ENCODE results near the gene TTC1.
"Not testable (repeated sequence)": the region's sequence is repeated elsewhere in the genome, so short reads cannot be mapped to it uniquely, and the experiment has no call there.

TTC1 gene

GRCh38 chr5:160044391-160044804 is 35.5 kb downstream of the TTC1 start:
- DNase-seq, result no peak

DNA sequence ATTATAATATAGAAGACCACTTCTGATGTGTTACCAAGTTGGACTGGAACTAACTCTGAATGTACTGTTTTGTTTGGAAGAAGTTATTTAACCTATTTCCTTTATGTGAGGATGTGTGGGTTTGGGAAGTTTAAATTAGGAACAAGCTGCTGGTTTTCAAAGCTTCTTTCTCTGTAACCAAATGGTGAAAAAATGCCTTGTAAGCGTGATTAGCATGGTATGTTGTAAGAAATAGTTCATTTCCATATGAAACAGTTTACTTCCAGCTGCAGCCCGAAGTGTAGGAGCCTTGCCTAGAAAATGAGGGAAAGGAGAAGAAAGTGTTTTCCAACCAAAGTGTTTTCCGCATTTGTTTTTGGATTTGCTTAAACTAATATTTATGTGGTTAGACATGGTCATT is 36.0 kb downstream of the TTC1 start:
- DNase-seq, result no peak

DNA sequence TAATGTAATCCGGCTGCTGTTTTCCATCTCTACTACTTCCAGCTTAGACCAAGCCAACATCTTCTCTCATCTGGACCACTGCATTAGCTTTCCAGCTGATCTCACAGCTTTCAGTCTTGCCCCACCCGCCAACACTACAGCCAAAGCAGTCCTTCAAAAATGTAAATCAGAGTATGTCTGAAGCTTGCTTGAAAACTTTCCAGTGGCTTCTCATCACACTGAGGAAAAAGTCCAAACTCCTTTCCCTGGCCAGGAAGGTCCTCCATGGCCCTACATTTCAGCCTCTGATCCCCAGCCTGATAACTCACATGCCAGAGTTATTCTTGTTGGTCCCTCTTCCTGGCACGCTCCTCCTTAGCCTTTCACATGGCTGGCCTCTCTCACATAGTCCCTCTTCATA is 38.5 kb downstream of the TTC1 start:
- DNase-seq, result no peak

GRCh38 chr5:160048131-160048530 is 39.2 kb downstream of the TTC1 start:
- no peak for DNase-seq

- DNase-seq, result no peak
These were observed 40.2 kb downstream of the TTC1 start for GRCh38 chr5:160049099-160049498.

- no peak for DNase-seq
These were observed 45.1 kb downstream of the TTC1 start for GRCh38 chr5:160054047-160054446.

DNA sequence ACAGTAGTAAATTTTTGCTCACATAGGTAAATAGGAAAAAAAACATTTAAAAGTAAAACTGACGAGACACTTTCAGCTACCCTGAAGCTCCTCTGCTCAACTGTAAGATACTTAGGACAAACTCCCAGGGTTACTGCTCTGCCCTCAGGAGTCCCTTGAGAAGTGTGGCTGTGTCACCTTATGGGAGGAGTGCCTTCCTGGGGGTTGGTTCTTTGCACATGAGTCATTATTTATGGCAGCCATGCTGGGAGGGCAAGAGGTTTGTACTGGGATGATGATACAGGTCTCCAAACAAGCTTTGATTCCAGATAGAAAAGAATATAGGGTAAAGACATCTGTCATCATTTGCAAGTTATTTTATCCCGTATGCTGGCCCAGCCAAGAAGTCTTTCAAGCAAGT is 45.9 kb downstream of the TTC1 start:
- DNase-seq, result no peak

- no peak for DNase-seq
These were observed 48.3 kb downstream of the TTC1 start for GRCh38 chr5:160057256-160057655.

DNA sequence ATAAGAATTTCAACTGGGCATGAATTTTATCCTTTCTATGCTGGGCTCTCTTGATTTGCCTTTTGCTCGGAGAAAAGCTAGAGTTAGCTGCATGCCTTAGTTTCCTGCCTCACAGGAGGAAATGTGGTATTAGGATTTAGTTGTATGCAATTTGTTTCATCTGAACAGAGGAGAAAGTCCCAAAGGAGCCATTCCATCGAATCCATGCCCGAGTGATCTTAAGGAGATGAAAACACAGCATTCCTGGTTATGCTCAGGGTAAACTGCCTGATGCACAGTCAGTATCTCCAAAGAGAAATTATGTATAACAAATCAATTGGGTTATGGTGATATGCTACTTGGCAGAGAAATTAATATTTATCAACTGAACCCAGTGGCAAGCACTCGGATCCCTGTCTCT is 51.1 kb downstream of the TTC1 start:
- no peak for DNase-seq

DNA sequence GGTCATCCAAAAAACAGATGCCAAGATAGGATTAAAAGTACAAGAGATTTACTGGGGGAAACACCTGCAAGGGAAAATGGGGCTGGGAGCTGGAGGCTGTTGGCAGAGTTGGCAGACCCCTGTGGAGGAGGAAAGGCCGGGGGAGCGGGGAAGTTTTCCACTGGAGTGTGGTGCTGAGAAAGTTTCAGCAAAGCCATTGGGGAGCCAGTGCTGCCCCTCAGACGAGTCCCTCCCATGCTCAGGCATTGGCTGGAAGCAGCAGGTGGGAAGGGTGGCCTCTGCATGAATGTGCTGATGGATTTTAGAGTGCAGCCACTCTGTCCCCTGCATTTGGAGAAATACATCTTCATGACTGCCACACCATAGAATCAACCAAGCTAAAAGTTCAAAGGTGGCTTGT is 52.8 kb downstream of the TTC1 start:
- DNase-seq, result no peak

- DNase-seq, result no peak
These were observed 55.5 kb downstream of the TTC1 start for GRCh38 chr5:160064417-160064810.

DNA sequence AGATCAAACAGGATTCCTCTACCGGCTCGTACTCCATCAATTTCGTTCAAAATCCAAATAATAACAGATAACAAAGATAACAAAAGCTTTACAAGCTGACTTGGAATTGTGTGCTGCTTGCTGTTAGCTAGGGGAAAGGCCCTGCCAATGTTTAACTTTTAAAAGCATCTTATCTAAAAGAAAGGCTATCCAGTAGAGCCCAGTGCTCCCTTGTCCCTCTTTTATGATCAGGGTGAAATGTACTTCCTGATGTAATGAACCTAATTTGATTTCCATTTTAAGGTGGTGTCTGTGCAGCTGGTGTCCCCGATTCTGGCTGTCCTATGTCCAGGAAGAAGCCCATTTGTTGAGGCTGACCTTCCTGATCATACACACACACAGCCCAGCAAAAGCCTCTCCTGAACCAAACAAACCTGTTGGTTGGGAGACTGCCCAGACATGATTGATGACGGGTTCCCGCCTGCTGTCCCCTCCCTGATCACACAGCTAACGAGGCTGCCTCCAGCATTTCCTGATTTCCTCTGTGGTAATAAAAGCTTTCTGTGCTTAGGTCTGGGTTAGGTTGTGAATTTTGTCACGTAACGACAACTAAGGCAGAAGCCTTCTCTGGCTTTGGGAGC is 56.2 kb downstream of the TTC1 start:
- no peak for DNase-seq

GRCh38 chr5:160069120-160069519 is 60.2 kb downstream of the TTC1 start:
- not testable (repeated sequence) for DNase-seq

DNA sequence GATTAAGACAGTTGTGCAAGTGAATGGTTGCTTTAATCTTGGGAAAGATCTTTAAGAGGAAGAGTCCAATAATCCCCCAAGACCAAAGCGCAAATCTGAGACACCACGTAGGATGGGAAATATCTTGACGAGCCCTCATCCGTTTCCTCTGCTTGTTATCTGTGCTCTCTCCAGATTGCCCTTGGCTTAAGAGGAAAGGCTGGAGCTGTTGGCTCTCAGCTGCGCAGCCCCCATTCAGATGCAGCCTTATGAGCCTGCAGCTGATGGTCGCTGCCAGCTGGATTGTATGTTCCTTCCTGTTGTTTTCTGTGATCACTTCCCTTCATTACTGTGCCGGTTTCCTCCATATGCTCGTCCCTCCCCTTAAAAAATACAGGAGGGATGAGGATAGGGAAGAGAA is 62.6 kb downstream of the TTC1 start:
- DNase-seq, result no peak

DNA sequence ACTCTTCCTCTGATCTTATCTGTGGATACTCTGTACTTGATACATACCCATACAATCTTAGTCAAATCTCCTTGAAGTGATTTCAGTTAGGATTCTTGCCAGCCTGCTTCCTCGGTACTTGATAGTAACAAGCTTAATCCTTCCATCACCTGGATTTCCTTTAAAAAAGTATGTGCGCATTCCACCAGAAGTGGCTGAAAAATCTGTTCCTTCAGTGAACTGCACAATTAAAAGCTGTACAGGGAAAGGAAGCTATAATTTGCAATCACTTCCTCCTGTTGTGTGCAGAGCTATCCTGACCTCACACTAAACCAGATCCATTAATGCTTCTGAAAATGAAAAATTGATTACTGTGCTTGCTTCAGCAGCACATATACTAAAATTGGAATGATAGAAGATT is 63.0 kb downstream of the TTC1 start:
- DNase-seq, result no peak

- DNase-seq, result no peak
These were observed 66.1 kb downstream of the TTC1 start for GRCh38 chr5:160075073-160075472.

GRCh38 chr5:160076997-160077396 is 68.1 kb downstream of the TTC1 start:
- no peak for DNase-seq

DNA sequence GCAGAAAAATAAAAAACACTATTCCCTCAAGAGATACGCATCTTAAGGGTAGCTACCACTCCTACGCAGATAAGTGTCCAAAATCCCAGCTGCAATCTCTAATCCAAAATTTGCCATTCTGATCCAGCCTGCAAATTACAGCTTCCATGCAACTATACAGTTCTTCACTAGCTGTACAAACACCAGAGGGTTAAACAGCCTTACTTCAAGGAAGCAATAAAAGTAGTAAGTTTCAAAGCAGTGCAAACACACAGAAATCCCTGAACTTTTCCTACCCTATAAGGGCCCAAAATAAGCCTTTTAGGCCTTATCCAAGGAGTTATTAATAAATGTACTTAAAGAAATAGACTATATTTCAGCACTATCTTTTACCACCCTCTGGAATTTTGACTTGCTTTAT is 70.8 kb downstream of the TTC1 start:
- DNase-seq, result no peak

DNA sequence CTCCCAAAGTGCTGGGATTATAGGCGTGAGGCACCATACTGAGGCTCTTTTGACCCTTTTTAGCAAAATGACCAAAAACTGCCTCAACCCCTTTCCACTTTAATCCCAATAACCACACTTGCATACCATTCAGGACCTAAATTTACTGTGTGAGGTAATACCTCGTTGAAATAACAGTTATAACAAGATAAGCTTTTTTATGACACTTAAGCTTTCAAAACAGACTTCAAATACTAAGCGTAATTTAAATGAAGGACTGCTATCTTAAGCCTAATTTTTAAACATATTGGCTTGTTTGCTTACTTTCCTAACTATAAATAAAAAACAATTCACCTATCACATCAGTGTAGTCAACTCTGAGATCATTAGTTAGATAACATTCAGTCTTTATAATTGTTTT is 72.6 kb downstream of the TTC1 start:
- no peak for DNase-seq

GRCh38 chr5:160082614-160083500 is 73.9 kb downstream of the TTC1 start:
- no peak for DNase-seq

GRCh38 chr5:160083501-160083900 is 74.6 kb downstream of the TTC1 start:
- DNase-seq, result no peak

DNA sequence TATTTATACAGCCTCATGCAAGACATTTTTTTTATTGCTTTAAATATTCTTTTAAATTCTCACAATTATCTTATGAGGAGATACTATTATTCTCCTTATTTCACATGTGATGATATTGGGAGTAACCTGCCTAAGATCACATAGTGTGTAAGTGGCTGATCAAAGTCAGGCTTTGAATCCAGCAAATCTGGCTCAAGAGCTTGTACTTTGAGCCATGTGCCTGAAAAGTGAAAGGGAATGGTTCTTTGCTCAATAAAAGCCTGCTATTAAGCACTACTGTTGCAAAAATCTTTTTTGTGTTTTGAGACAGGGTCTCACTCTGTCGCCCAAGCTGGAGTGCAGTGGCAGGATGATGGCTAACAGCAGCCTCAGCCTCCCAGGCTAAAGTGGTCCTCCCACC is 75.2 kb downstream of the TTC1 start:
- DNase-seq, result no peak

GRCh38 chr5:160087199-160087598 is 78.3 kb downstream of the TTC1 start:
- DNase-seq, result no peak

DNA sequence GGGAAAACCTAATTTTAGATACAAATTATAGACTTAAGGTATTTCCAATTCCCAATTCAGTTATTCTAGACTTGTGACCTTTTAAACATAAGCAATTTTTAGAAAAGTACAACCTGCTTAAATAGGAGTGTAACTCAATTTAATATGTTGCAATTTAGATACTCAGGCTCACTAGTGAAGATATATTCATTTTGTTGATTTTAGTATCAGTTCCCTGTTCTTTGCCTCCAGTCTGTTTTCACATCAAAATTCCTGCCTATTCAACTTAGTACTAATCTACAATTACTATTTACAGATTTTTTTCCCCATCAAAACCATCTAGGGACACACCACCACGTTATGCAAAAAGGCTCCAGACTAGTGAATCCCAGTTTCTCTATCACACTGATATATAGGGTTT is 79.9 kb downstream of the TTC1 start:
- no peak for DNase-seq

GRCh38 chr5:160089531-160089930 is 80.6 kb downstream of the TTC1 start:
- DNase-seq, result no peak
